HG02798 (cell line): ENCODE data around the gene GSK3B.

Experiments
- ATAC-seq: cut with Tn5 transposase; IDR thresholded peaks from one replicate; pipeline ENCODE4 v1.9.1; 2021; ENCODE audit warnings: mild to moderate bottlenecking; ENCODE audit not compliant: unreplicated experiment, poor library complexity

GSK3B gene

DNA sequence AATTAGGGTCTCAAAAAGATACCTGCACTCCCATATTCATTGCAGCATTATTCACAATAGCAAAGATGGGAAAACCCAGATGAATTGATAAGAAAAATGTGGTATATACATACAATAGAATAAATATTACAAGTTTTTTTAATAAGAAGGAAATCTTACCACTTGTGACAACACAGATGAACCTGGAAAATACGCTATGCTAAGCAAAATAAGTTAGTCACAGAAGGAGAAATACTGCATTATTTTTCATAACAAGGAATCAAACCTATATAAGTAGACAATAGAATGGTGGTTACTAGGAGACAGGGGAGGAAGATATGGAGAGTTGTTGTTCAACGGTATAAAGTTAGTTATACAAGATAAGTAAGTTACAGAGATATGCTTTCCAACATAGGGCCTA, 130.0 kb downstream of the GSK3B start:
- no peak for ATAC-seq

DNA sequence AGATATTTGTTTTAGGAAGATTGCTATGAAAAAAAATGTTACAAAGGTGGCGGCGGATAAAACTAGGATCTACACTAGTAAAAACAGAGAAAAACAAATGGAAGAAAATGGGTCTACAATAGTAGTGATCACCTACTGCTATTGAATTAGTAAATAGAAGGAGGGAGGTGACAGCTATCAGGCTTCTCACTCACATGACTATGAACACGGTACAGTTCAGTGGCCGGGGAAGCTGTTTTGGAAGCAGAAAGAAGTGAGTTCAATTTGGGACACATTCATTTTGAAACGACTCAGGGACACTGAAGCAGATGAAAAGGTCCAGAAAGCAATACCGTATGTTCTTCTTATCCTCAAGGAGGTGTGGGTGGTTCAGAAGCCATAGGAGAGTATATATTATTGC, 138.3 kb downstream of the GSK3B start:
- ATAC-seq = no peak

DNA sequence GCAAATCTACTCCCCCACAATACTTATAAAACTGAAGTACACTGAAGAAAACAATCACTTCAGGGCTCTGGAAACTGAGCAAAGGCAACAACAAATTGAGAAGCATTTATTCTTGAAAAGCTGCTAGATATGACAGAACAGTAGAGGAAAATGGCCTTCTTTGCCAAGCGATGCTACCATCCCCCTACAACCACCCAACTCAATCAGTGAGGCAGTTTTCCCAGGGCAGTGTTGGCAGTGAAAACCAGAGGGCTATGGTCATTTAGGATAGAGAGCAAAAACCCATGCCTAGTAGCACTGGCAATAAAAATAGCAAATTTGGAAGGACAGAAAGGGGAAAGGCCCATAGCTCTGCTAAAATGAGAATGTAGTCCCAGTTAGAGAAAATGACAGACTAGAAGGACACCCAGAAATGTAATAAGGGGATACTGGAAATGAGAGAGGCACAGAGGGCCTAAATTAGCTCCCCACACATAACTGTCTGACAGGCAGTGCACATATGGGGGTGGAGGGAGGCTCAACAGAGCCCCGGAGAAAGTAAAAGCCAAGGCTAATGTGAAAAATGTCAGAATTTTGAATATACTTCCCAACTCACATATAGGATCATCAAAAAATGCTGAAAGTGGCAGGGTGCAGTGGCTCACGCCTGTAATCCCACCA, 143.5 kb downstream of the GSK3B start:
- ATAC-seq = no peak

DNA sequence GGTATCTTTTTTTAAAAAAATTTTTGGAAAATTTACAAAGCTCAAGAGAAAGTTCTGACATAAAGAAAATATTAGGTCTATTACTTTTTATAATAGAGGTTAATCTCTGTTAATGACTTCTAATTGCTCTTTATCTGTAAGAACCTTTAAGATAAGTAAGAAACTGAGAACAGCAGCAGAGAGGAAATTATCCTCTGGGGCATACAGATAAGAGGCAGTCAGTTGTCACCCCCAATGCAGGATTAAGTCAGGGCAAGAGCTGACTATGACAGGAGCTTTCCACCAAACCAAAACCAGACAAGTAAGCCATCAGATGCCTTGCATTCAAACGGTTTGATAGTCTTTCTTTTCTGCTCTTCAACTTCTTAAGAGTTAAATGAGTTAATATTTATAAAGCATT, 149.0 kb downstream of the GSK3B start:
- ATAC-seq = no peak

DNA sequence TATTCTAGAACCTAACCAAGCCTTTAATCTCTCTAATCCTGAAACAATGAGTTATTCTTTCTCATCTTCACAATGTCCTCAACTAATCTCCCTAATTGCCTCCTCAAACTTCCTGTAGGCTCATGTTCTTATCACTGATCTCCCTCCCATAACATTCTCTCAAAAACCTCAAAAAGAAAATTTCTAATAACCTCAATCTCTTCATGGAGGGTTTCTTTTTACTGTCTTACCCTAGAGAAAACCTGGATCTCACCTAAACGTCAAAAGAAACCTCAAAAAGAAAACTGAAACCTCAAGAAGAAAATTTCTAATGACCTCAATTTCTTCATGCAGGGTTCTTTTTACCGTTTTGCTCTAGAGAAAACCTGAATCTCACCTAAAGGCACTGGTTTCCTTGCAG, 150.2 kb downstream of the GSK3B start:
- peak; percentile 72 for ATAC-seq

DNA sequence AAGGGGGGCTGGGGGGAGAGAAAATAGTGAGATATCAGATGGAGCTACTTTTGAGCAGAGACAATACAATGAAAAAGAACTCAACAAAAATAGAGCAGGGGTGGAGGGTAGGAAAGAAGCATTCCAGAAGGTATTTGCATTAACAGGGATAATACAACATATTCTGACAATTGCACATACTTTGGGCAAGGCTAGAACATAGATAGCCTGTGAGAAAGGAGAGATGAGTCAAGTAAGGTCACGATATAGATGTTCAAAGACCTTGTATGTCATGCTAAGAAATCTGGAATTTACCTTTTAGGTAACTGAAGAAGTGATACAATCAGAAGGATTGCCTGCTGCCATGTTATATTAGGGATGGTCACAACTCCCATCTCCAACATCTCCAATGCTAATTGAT, 155.2 kb downstream of the GSK3B start:
- ATAC-seq = no peak

DNA sequence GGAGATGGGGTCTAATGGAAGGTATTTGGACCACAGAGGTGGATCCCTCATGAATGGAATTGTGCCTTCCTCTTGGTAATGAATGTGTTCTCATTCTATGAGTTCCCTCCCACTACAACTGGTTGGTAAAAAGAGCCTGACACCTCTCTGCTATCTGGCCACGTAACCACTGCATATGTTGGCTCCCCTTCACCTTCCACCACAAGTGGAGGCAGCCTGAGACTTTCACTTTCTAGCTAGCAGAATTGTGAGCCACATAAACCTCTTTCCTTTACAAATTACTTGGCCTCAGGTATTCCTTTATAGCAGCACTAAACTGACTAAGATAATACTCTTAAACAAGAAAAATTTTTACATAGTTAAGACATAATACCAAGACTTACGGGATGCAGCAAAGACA, 157.0 kb downstream of the GSK3B start:
- ATAC-seq = peak; percentile 98

DNA sequence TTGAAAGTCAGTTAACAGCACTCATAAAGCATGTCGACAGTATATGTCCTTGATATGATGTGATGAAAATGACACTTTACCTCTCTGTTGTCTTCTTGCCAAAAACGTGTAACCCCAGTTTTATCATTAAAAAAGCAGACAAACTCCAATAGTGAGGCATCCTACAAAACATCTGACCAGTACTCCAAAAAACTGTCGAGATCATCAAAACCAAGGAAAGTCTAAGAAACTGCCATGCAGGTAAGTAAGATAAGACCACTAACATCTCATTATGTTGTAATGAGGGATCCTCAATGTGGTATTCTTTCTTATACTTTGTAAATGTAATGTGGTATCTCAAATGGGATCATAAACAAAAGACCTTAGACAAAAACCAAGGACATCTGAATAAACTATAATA, 160.0 kb downstream of the GSK3B start:
- no peak for ATAC-seq

DNA sequence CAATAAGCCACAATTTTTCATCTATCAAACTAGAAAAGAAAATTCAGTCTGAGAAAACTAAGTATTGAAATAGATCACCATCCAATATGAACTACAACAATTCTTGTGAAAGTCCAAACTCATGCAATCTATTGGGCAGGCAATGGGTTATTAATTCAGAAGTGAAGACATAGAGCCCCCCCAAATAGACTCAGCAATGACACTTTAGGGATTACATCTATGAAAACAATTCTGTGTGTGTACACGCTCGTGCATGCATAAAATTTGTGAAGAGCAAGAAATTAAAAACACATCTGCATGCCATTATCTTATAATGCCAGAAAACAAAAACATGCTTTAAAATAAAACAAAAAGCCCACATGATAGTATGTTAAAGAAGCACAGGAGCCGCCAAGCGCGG, 161.0 kb downstream of the GSK3B start:
- ATAC-seq = no peak

DNA sequence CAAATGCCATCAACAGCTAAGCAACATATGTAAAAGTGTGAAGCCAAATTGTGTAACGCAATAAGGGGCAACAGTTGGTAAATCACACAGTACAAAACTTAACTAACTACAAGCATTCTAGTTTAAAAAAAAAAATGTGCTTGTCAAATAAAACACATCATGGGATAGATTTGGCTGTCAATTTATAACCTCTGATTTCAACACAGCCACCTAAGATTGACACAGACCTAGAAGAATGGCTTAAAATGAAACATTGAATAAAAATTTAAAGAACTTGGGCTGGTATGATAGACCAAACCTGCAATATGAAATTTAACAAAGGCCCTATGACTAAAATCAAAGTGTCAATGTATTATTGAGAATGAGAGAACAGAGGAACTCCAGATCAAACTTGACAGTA, 164.0 kb downstream of the GSK3B start:
- no peak for ATAC-seq

DNA sequence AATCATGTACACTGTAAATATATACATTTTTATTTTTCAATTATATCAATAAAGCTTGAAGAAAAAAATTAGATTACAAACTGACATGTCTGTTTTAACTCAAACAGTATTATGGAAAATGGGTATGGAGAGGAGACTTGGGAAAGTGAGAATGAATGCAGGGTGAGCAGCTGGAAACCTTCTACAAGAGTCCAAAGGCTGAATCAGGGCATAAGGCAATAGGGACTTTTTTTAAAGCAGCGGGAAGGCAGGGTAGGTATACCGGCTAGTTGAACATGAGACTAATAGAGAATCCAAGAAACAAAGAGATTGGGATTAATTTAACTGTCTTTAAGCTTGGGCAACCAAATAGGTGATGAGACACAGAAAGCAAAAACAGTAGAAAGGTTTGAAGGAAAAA, 167.1 kb downstream of the GSK3B start:
- no peak for ATAC-seq

DNA sequence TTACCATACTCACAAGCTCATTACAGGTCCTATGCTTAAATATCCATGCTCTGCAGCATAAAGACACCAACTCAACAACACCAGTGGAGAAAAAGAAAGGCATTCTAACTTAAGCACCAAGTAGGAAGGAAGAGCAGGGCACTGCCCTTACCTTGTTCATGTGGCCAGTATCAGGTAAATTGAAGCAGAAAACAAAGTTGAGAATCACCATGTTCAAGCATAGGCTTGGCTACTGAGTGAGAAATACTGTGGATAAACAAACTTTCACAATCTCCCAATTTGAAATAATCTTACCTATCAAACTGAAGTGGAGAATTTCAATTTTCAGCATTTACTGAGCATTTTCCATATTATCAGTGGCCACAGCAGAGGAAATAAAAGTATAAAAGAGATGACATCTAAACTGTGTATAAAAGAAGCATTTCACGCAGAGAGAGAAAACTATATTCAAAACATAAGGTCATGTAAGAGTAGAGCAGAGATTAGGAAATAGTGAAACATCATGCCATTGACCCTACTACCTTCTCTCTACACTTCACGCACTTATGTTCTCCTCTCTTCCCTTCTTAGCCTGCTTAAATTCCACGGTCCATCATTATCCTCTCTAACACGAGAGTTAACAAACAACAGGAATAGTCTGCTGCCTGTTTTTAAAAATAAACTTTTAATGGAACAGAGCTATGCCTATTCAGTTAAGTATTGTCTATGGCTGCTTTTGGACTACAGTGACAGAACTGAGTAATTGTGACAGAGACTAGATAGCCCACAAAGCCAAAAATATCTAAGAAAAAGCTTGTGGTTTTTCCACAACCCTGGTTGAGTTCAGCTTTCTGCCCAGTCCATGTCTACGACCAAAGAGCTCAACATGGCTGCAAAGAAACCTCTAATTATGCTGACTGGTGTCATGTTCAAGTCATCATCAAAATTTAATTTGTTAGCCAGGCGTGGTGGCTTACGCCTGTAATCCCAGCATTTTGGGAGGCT, 169.8 kb downstream of the GSK3B start:
- ATAC-seq = no peak

DNA sequence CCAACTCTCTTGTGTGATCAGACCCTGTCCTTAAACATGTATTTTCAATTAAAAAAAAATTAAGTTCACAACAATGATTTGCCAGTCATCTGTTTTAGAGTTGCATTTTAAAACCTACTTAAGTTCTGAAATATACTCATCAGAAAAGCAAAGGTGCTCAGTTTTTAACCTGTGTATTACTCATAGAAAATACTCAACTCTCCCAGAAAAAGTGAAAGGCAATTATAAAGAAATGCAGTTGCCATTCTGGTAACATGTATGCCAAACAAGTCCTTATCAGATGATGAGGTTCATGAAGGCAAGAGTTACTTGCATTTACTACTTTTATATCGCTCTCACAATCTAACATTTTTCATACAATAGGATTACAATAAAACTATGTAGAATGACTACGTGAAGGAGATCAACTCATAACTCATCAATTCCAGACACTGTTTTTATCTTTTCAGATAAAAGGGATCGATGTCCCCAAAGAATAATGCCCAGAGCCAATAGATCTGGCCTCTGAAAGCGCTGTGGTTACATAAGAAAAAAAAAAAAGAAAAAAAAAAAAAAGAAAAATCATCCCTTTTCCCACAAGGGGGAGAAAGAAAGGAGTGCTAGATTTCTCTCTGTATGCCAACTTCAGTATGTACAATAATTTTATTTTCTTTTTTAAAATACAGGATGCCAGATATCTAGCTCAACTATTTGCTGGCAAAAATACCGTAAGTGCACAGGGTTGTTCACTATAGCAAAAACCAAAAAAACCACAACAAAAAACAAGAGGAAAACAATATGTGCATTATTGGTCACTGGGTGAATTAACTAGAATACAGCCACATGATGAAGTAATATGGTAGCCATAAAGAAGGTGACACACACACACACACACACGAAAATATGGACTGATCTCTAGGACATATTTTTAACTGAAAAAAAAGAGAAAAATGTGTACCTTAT, 175.0 kb downstream of the GSK3B start:
- ATAC-seq = no peak

DNA sequence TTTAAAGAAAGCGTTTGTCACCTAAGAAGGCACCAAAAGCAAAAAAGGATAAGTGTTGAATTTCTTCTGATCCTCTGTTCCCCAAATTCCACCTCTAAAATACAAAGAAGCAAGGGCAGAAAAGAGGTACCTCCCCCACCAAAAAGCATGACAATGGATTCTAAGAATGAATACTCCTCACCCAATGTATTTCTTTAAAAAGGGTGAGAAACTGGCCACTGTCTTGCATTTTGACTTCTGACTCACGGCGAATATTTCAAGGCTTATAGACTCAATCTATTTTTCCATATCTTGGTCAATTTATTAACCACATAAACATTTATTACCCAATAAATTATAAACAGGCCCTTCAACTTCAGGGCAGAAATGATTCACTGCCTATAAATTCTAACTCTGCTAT, 181.2 kb downstream of the GSK3B start:
- ATAC-seq = no peak

DNA sequence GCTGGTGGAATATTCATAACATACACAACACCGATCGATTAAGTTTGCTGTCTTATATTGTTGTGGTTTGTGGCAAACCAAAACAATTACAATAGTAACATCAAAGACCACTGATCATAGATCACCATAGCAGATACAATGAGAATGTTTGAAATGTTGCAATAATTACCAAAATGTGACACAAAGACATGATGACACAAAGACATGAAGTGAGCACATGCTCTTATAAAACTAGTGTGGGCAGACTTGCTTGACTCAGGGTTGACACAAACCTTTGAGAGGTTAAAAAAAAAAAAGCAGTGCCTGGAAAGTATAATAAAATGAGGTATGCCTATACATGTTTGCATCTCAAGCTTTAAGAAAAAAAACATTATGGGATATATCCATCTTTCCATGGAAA, 182.0 kb downstream of the GSK3B start:
- ATAC-seq = no peak

DNA sequence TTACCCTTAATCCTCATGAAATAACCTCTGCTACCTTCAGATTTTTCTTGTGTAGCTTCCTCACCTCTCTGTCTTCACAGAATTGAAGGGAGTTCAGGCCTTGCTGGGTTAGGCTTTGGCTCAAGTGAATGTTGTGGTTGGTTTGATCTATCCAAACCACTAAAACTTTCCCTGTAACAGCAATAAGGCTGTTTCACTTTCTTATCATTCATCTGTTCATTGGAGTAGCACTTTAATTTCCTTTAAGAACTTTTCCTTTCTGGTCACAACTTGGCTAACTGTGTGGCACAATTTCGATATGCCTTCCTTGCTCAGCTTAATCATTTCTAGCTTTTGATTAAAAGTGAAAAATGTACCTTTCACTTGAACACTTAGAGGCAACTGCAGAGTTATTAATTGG, 182.5 kb downstream of the GSK3B start:
- ATAC-seq = no peak

DNA sequence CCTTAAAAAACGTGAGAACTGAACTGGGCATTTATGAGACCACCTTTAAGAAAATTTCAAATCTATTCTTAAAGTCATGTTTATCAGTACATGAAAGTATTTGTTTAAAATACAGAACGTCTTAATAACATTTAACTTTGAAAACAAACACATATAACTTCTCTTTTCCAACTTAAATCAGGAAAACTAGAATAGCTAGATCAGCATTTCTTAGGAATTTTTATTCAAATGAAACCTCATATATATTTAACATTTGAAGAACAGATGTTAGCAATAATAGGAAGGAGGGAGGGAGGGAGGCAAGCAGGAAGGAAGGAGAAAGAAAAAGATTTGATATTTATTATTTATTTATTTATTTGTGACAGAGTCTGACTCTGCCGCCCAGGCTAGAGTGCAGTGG, 192.2 kb downstream of the GSK3B start:
- no peak for ATAC-seq

DNA sequence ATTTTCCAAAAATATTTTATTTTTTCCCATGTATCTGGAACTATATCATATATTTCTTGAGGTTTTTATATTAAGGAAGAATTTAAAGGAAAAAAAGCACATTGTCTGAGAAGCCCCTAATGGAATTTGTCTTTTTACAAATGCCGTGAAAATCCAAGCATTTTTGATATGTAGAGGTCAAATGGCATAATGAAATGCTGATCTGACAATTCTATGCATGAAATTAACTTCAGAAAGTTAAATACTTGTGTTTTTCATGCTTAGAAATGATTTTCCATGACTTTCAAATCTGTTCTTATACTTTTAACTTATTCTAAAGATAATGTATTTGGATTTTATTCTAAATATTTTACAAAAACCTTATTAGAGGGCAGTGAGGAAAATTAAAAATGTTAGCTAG, 193.1 kb downstream of the GSK3B start:
- ATAC-seq = no peak

DNA sequence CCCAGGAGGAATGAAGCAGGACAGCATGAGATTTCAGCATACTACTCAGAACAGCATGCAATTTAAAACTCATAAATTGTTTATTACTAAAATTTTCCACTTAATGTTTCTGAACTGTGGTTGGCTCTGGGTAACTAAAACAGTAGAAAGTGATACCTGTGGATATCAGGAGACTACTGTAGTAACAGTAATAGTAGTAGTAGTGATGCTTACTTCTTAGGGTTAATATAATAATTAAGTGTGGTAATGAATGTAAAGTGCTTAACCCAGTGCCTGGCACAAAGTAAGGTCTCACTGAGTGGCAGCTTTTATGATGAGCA, 195.1 kb downstream of the GSK3B start:
- no peak for ATAC-seq

DNA sequence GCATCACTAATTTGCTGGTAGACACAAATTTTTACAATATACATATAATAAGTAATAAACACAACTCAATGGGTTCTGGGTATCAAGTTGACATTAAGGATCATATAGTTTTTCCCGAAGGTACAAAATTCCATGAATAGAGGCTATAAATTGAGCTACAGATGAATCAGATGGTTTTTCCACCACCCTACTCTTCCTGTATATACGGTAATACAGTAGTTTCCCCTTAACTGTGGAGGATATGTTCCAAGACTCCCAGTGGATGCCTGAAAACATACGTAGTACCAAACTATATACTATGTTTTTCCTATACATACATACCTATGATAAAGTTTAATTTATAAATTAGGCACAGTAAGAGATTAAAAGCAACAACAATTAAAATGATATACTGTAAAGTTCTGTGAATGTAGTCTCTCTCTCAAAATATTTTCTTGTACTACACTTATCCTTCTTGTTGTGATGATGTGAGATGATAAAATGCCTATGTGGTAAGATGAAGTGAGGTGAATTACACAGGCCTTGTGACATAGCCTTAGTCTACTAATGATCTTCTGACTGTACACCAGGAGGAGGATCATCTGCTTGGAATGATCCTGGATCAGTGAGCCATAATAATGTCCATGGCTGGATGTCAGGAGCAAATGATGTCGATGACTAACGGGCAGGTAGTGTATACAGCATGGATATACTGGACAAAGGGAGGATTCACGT, 195.6 kb downstream of the GSK3B start:
- ATAC-seq = no peak
